ENCODE data around the gene SNAI3. TPM values are rescaled to one million over a fixed set of nuclear protein-coding genes. Genes with fewer than 3 reads are reported as not detected.

SNAI3 gene
- total and polyA plus RNA-seq, 10 donors: 4.8 to 7.8 (median 6.4) TPM

DNA sequence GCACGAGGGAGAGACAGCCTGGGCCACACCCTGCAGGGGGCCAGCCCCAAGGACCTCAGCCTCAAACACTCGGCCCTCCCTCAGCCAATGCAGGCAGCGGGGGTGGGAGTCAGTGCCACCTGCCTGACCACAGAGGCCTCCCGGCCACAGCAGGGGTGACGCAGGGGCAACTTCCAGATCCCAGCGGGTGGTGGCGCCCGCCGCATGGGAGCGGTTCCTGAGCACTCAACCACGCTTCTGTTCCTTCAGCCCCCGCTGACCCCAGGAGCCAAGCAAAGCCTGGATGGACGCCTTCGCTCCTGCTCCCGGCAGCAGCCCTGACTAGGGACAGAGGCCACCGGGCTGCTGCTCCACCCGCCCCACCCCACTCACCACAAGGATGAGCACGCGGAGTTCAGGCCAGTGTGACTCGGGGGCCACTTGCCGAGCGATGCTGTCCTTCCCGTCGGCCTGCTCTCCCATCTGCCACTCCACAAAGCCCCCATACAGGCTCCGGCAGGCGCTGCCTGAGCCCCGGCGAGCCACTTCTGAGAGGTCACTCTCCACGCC is 30.5 kb downstream of the SNAI3 start:
- H3K4me3 ChIP-seq: no peak overlapping the region
- WGBS, 5 donors: 83 to 95% (median 89%) methylated on average over 16 to 29 of the region's 29 CpGs
- no peaks in the 10 kb centered on the region for H3K9me3 ChIP-seq
- H3K36me3 ChIP-seq: peaks cover 0 to 68% (median 30%) of the 10 kb centered on the region in 6 donors
- DNase-seq: no peak
- H3K4me1 ChIP-seq: peaks cover 7 to 37% (median 18%) of the 10 kb centered on the region in 6 donors
- intact Hi-C loops (cut with DNase I; ENCODE audit: low total_unique reads): loop anchor here (10.0 kb wide), 1 partner anchor 49 kb away; the partner anchor contains the start of genes CTU2 and RNF166
- H3K27ac ChIP-seq: no peak overlapping the region
- TF ChIP-seq, protein P1, sequence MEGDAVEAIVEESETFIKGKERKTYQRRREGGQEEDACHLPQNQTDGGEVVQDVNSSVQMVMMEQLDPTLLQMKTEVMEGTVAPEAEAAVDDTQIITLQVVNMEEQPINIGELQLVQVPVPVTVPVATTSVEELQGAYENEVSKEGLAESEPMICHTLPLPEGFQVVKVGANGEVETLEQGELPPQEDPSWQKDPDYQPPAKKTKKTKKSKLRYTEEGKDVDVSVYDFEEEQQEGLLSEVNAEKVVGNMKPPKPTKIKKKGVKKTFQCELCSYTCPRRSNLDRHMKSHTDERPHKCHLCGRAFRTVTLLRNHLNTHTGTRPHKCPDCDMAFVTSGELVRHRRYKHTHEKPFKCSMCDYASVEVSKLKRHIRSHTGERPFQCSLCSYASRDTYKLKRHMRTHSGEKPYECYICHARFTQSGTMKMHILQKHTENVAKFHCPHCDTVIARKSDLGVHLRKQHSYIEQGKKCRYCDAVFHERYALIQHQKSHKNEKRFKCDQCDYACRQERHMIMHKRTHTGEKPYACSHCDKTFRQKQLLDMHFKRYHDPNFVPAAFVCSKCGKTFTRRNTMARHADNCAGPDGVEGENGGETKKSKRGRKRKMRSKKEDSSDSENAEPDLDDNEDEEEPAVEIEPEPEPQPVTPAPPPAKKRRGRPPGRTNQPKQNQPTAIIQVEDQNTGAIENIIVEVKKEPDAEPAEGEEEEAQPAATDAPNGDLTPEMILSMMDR (IDR thresholded peaks at IDR 0.05 in 8 of 11, conservative IDR thresholded peaks at IDR 0.05 in 3 of 11): no peak
- TF ChIP-seq POLR2A (IDR thresholded peaks at IDR 0.05): no peak
- no peak for TF ChIP-seq POLR2AphosphoS5 (IDR thresholded peaks at IDR 0.05)
- H3K27me3 ChIP-seq (replicated peaks in 1 of 7): no peaks in the 10 kb centered on the region

DNA sequence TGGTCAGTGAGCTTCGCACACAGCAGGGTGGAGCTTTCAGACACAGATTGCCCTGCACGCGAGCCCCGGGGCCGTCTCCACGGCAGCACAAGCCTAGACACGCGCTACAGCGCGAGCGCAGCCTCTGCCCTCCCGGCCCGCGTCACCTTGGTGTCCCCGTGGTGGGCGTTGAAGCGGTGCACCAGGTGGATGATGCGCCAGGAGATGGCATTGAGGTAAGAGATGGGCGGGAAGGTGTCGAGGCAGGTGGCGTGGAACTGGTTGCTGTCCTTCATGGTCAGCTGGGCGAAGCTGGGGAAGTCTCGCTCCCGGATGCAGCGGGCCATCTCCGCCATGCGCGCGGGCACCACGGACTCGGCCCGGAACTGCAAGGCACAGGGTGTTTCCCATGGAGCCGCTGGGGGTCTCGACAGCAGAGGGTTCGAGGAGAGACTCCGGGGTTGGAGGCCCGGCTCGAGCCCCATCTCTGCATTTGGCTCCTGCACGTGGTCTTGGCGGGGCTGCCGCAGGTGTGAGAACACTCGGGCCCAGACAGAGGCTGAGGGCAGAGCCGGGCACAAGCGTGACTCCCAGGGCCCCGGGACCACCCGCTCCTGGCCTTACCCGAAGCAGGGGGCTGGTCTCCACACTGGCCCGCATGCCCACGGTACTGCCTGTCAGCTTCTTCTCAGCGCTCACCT is 31.1 kb downstream of the SNAI3 start:
- DNase-seq: peak; percentile 78
- Histone ChIP-seq H3K9me3 (no peaks in the 10 kb centered on the region), H3K4me1 (peaks cover 7 to 37% (median 21%) of the 10 kb centered on the region in 6 donors), H3K27ac (peak overlapping the region in 2 of 8 donors; percentile 97 to 98), H3K27me3 (replicated peaks in 1 of 7) (no peaks in the 10 kb centered on the region), H3K36me3 (peaks cover 0 to 66% (median 30%) of the 10 kb centered on the region in 6 donors), H3K4me3 (no peak overlapping the region)
- no peak for TF ChIP-seq POLR2AphosphoS5 (IDR thresholded peaks at IDR 0.05)
- no peak for TF ChIP-seq POLR2A (IDR thresholded peaks at IDR 0.05)
- TF ChIP-seq, protein P1 (IDR thresholded peaks at IDR 0.05 in 8 of 11, conservative IDR thresholded peaks at IDR 0.05 in 3 of 11): no peak
- 94 to 97% (median 96%) methylated on average over 36 to 50 of the region's 50 CpGs for WGBS, 5 donors
- intact Hi-C loops (cut with DNase I; ENCODE audit: low total_unique reads): loop anchor here (10.0 kb wide), 1 partner anchor 50 kb away; the partner anchor contains the start of genes CTU2 and RNF166

DNA sequence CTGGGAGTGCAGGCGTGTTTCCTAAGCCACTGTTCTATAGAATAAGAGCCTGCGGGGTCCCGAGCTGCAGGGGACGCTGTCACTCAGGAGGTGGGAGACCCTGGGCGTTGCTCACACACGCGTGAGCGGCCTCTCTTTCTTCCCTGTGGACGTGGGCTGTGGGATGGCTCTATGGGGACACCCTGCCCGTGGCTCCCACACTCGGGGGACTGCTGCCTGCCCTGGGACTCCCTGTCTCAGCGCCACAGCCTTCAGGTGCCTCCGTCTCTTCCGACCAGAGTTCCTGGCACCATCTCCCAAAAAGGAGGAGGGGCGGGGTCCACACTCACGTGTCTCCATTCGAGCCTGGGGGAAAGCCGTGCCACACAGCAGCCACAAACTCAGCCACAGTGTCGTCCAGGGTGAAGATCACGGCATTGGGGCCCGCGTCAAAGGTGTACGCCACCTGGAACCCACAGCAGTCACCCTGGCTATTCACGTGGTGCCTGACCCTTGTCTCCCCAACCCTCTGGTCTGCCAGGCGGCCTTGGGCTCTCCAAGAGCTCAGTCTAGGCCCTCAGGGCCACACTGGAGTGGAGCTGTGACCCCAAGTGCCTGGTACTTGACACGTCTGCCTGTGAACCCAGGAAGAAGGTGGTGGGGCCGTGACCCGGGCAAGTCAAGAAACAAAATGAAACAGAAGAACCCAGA is 31.8 kb downstream of the SNAI3 start:
- Histone ChIP-seq H3K4me1 (peaks cover 11 to 39% (median 27%) of the 10 kb centered on the region in 6 donors), H3K27ac (peak overlapping the region in 2 of 8 donors; percentile 97 to 98), H3K36me3 (peaks cover 0 to 68% (median 30%) of the 10 kb centered on the region in 6 donors), H3K27me3 (replicated peaks in 1 of 7) (no peaks in the 10 kb centered on the region), H3K9me3 (no peaks in the 10 kb centered on the region), H3K4me3 (no peak overlapping the region)
- intact Hi-C loops (cut with DNase I; ENCODE audit: low total_unique reads): loop anchor here (10.0 kb wide), 1 partner anchor 50 kb away; the partner anchor contains the start of genes CTU2 and RNF166
- TF ChIP-seq POLR2AphosphoS5 (IDR thresholded peaks at IDR 0.05) (no peak), POLR2A (IDR thresholded peaks at IDR 0.05) (no peak)
- TF ChIP-seq, protein P1 (IDR thresholded peaks at IDR 0.05 in 8 of 11, conservative IDR thresholded peaks at IDR 0.05 in 3 of 11): no peak
- no peak for DNase-seq
- WGBS, 5 donors: 79 to 96% (median 91%) methylated on average over 14 to 28 of the region's 28 CpGs

Data from spleen (tissue), 11 donors.